K562 treated with DMSO at 1 percent for 24 hours (cell line): ENCODE measurements around the gene TIMM13. TPM values are rescaled to one million over a fixed set of nuclear protein-coding genes. Genes with fewer than 3 reads are reported as not detected.

ENCODE experiments used
- total RNA-seq: library from RNA; unstranded; fragments of 300-600 nt; gene quantifications from 2 replicates; pipeline ENCODE4 v1.2.3, GENCODE V29; 2022; ENCODE audit warnings: low read depth; ENCODE audit not compliant: insufficient read depth

The TIMM13 gene
- total RNA-seq = 50.2 and 62.2 TPM in 2 replicates

GRCh38 chr19:2427429-2428320 lies at the start of gene TIMM13:
Gene TIMM13 (minus strand): TSS chr19:2427586. CDS start chr19:2427533, 53 bp downstream.

GRCh38 chr19:2475702-2476450 lies 48.5 kb upstream of the TIMM13 start, which contains the start of gene GADD45B:
Gene GADD45B (plus strand): TSS chr19:2476127. CDS start chr19:2476359, 232 bp downstream.

Other genes starting within 250 kb of the TIMM13 start
- 182 and 187 TPM in 2 replicates for gene PLEKHJ1, start 191.3 kb downstream of the TIMM13 start, total RNA-seq
- 110 and 119 TPM in 2 replicates for gene SF3A2, start 190.8 kb downstream of the TIMM13 start, total RNA-seq
- gene AMH, start 178.3 kb downstream of the TIMM13 start, total RNA-seq = 36.6 and 42.4 TPM in 2 replicates
- gene JSRP1, start 171.2 kb downstream of the TIMM13 start, total RNA-seq = 0.89 TPM in 1 of 2 replicates, not detected in the other
- gene PEAK3, start 145.4 kb downstream of the TIMM13 start, total RNA-seq = 0.09 and 0.31 TPM in 2 replicates
- gene LINGO3, start 119.4 kb downstream of the TIMM13 start, total RNA-seq = 1.3 and 1.7 TPM in 2 replicates
- gene LSM7, start 99.0 kb downstream of the TIMM13 start, total RNA-seq = 340 and 353 TPM in 2 replicates
- gene SPPL2B, start 98.9 kb downstream of the TIMM13 start, total RNA-seq = 67.1 and 84.5 TPM in 2 replicates
- 0.37 and 1.0 TPM in 2 replicates for gene TMPRSS9, start 67.3 kb downstream of the TIMM13 start, total RNA-seq
- gene LMNB2, start 29.4 kb upstream of the TIMM13 start, total RNA-seq = 76.1 and 82.0 TPM in 2 replicates
- gene GADD45B, start 48.5 kb upstream of the TIMM13 start, total RNA-seq = 13.0 and 17.9 TPM in 2 replicates